ENCODE data around the gene SMARCC1. TPM values are rescaled to one million over a fixed set of nuclear protein-coding genes. Genes with fewer than 3 reads are reported as not detected.

SMARCC1 gene
- polyA plus RNA-seq, 1 experiment = 38.5 TPM

DNA sequence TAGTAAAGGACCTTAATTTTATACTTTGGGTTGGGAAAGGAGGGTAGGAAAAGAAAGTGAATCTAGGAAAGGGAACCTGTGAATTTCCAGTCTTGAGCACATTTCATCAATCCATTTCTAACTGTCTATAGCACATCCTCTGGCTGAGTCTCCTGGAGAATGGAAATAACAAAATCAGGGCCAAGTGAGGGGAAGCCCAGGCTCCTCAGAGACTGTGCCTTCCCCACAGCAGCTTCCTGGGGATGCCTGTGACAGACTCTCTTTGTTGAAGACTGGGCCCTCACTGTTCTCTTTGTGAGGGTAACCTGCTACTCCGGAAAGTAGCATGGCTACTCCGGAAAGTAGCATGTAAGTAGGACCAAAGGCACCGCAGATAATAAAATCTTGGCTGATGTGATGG is 180.4 kb downstream of the SMARCC1 start:
- POLR2A ChIA-PET = interaction anchor here (0.6 kb wide), 1 partner anchor 31 kb away, joined by 4 read pairs; no protein-coding TSS in a partner anchor

DNA sequence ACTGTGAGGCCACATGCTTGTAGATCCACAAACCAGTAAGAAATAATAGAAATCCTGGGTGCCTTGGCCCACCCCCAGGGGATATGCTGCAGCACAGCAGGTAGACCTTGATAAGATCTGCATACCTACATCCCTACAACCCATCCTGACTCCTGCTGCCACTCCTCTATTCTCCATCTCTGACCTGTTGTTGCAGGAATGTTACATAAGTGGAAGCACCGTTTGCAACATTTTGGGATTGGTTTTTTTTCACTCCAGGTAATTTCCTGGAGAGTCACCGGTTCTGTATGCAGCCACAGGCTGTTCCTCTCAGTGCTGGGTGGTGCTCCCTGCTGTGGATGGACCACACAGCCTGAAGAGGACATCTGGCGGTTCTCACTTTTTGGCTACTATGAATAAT is 186.9 kb downstream of the SMARCC1 start:
- TF ChIP-seq, protein P1, sequence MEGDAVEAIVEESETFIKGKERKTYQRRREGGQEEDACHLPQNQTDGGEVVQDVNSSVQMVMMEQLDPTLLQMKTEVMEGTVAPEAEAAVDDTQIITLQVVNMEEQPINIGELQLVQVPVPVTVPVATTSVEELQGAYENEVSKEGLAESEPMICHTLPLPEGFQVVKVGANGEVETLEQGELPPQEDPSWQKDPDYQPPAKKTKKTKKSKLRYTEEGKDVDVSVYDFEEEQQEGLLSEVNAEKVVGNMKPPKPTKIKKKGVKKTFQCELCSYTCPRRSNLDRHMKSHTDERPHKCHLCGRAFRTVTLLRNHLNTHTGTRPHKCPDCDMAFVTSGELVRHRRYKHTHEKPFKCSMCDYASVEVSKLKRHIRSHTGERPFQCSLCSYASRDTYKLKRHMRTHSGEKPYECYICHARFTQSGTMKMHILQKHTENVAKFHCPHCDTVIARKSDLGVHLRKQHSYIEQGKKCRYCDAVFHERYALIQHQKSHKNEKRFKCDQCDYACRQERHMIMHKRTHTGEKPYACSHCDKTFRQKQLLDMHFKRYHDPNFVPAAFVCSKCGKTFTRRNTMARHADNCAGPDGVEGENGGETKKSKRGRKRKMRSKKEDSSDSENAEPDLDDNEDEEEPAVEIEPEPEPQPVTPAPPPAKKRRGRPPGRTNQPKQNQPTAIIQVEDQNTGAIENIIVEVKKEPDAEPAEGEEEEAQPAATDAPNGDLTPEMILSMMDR (IDR thresholded peaks at IDR 0.05; ENCODE audit: low read depth, low read length) = no peak
- H3K4me3 ChIP-seq (ENCODE audit: low read depth, low read length) = no peak overlapping the region
- H3K27me3 ChIP-seq (ENCODE audit: control insufficient read depth, insufficient read depth, low read length) = no peaks in the 10 kb centered on the region
- ChIA-PET POLR2A (no interaction called here), CTCF (no interaction called here)
- no peak overlapping the region for H3K27ac ChIP-seq (ENCODE audit: low read depth, low read length)
- no peak for DNase-seq (ENCODE audit: low read depth, low spot score)
- H3K9me3 ChIP-seq (ENCODE audit: control insufficient read depth, insufficient read depth, low read length) = no peaks in the 10 kb centered on the region

More for the DNA sequence above, 180.4 kb downstream of the SMARCC1 start:
- TF ChIP-seq, protein P1 (IDR thresholded peaks at IDR 0.05; ENCODE audit: low read depth, low read length) = no peak
- Histone ChIP-seq H3K27me3 (ENCODE audit: control insufficient read depth, insufficient read depth, low read length) (no peaks in the 10 kb centered on the region), H3K9me3 (ENCODE audit: control insufficient read depth, insufficient read depth, low read length) (no peaks in the 10 kb centered on the region), H3K4me3 (ENCODE audit: low read depth, low read length) (no peak overlapping the region), H3K27ac (ENCODE audit: low read depth, low read length) (no peak overlapping the region)
- DNase-seq (ENCODE audit: low read depth, low spot score) = no peak
- CTCF ChIA-PET = no interaction called here

DNA sequence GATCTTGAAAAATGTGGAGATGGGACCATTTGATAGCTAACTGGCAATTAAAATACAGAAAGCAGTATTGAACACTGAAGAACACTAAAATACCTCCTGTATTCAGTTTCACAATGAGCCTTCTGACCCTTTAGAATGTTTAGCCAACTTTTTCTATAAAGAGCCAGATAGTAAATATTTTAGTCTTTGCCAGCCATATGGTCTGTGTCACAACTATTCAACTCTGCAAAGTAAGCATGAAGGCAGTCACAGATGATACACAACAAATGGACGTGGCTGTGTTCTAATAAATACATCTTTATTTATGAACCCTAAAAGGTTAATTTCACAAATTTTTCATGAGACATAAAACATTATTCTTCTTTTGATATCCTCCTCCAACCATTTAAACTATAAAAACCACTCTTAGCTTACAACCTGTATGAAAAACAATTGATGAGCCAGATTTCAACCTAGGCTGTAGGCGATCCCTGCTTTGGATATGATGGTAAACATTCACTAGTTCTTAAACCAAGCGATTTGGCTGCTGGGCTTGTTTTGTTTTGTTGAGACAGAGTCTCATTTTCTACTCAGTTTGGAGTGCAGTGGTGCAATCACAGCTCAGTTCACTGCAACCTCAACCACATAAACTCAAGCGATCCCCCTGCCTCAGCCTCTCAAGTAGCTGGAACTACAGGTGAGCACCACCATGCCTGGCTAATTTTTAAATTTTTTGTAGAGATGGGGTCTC is 189.5 kb downstream of the SMARCC1 start:
- no peaks in the 10 kb centered on the region for H3K27me3 ChIP-seq (ENCODE audit: control insufficient read depth, insufficient read depth, low read length)
- H3K4me3 ChIP-seq (ENCODE audit: low read depth, low read length) = no peak overlapping the region
- H3K27ac ChIP-seq (ENCODE audit: low read depth, low read length) = no peak overlapping the region
- TF ChIP-seq, protein P1 (IDR thresholded peaks at IDR 0.05; ENCODE audit: low read depth, low read length) = no peak
- POLR2A ChIA-PET = interaction anchor here (0.6 to 1.1 kb wide), 3 partner anchors 15 to 1947 kb away, joined by 3 to 6 read pairs (median 5); no protein-coding TSS in a partner anchor
- CTCF ChIA-PET = no interaction called here
- no peaks in the 10 kb centered on the region for H3K9me3 ChIP-seq (ENCODE audit: control insufficient read depth, insufficient read depth, low read length)
- no peak for DNase-seq (ENCODE audit: low read depth, low spot score)

DNA sequence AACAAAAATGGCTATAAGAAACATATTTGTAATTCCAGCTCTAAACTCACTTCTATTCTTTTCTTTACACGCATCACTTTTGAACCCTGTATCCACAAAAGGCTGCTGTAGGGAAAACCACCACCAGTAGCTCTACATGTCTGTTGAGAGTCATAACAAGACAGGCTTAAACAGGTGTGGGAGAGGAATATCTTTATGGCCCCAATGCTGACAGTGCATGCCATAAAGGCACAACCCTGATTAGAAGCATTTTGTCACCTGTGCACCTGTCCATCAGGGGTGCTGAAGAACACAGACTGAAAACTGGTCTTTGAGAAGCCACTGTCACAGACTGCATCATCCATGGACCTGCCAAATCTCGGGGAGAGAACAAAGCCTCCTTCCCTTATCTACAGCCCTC is 191.5 kb downstream of the SMARCC1 start:
- no peak for DNase-seq (ENCODE audit: low read depth, low spot score)
- TF ChIP-seq, protein P1 (IDR thresholded peaks at IDR 0.05; ENCODE audit: low read depth, low read length) = no peak
- Histone ChIP-seq H3K27me3 (ENCODE audit: control insufficient read depth, insufficient read depth, low read length) (no peaks in the 10 kb centered on the region), H3K9me3 (ENCODE audit: control insufficient read depth, insufficient read depth, low read length) (no peaks in the 10 kb centered on the region), H3K4me3 (ENCODE audit: low read depth, low read length) (no peak overlapping the region), H3K27ac (ENCODE audit: low read depth, low read length) (no peak overlapping the region)
- CTCF ChIA-PET = no interaction called here
- POLR2A ChIA-PET = no interaction called here

DNA sequence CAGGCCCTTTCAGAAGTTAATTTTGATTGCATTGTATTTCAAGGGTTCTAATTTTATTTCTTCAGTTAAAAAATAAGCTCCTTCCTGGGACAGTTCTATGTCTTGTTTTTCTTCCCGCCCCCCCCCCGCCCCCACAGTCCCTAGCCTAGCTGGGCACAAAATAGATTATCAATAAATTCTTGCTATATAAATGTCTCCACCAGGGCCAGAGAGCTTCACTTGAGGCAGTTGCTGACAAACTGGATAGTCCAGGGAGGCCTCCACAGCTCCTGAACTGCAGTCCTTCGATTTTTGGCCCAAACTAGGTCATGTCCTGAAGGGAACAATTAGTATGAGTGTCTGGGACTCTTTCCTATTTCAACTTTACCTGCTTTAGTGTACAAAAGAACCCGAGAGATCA is 193.1 kb downstream of the SMARCC1 start:
- Histone ChIP-seq H3K27me3 (ENCODE audit: control insufficient read depth, insufficient read depth, low read length) (no peaks in the 10 kb centered on the region), H3K4me3 (ENCODE audit: low read depth, low read length) (no peak overlapping the region), H3K27ac (ENCODE audit: low read depth, low read length) (no peak overlapping the region), H3K9me3 (ENCODE audit: control insufficient read depth, insufficient read depth, low read length) (no peaks in the 10 kb centered on the region)
- TF ChIP-seq, protein P1 (IDR thresholded peaks at IDR 0.05; ENCODE audit: low read depth, low read length) = no peak
- no peak for DNase-seq (ENCODE audit: low read depth, low spot score)
- ChIA-PET CTCF (no interaction called here), POLR2A (no interaction called here)

Data from AG04450 (cell line).